ENCODE results near the gene KDM4F. TPM values are rescaled to one million over a fixed set of nuclear protein-coding genes. Genes with fewer than 3 reads are reported as not detected.
"Not testable (repeated sequence)": the region's sequence is repeated elsewhere in the genome, so short reads cannot be mapped to it uniquely, and the experiment has no call there.

Gene KDM4F
- total RNA-seq (not detected in 2 replicates), polyA plus RNA-seq (not detected in 2 replicates), polyA minus RNA-seq (not detected in 2 replicates), Bru-seq, nascent RNA (not detected), BruChase-seq, experiment 1, labeled RNA remaining after a 6-hour chase (not detected), BruChase-seq, experiment 2, labeled RNA remaining after a 2-hour chase (not detected)
- not detected in 2 replicates for polyA plus RNA-seq (2011; cell fraction: cytosol; rRNA removed)
- polyA plus RNA-seq (2011; cell fraction: nucleus; rRNA removed) = not detected in 2 replicates
- not detected in 2 replicates for polyA plus RNA-seq (2012)
- polyA minus RNA-seq (2011; cell fraction: cytosol; rRNA and poly(A)+ RNA removed) = not detected
- polyA minus RNA-seq (2011; cell fraction: nucleus; rRNA and poly(A)+ RNA removed) = not detected in 2 replicates
- long read RNA-seq = 0 reads

GRCh38 chr11:95049122-95049521 is at the start of gene KDM4F:
TSS of gene KDM4F (plus strand) at chr11:95049422.
- H3K27ac ChIP-seq (ENCODE audit: insufficient read depth, low read depth, low read length); POLR2A ChIA-PET; BruUV-seq (replicated peaks); dilution Hi-C loops (cut with MboI; ENCODE audit: extremely low pct_ligation_motif_present, low sequenced_read_pairs); H3K4me3 ChIP-seq (replicated peaks in 1 of 3; ENCODE audit: insufficient read depth in 1 of 3, low read depth in 1 of 3, low read length in 3 of 3); H3K79me2 ChIP-seq (ENCODE audit: control insufficient read depth, insufficient read depth, low read length); DNase-seq (ENCODE audit: low read depth, low spot score); H3K4me1 ChIP-seq (ENCODE audit: control insufficient read depth, extremely low read depth, insufficient read depth, low read length); intact Hi-C loops (cut with micrococcal nuclease); H2AFZ ChIP-seq (ENCODE audit: low read depth, low read length); H3K9me3 ChIP-seq (replicated peaks; ENCODE audit: control insufficient read depth, insufficient read depth, low read length); FAIRE-seq; H4K20me1 ChIP-seq (replicated peaks; ENCODE audit: control insufficient read depth, extremely low read depth, insufficient read depth, low read length); H3K9ac ChIP-seq (replicated peaks; ENCODE audit: extremely low read depth, insufficient read depth, low read length); H3K9me1 ChIP-seq (replicated peaks; ENCODE audit: control insufficient read depth, extremely low read depth, insufficient read depth, low read length); H3K4me2 ChIP-seq (ENCODE audit: insufficient read depth, low read length); H3K36me3 ChIP-seq (ENCODE audit: control insufficient read depth in 2 of 2, extremely low read depth in 1 of 2, insufficient read depth in 2 of 2, low read length in 2 of 2): not testable (repeated sequence)
- CTCF ChIA-PET = interaction anchor here (1.1 to 2.0 kb wide), 2 partner anchors 7 to 18 kb away, joined by 3 to 5 read pairs; partner anchors contain the start of gene SRSF8
- H3K27me3 ChIP-seq (ENCODE audit: control insufficient read depth in 2 of 2, insufficient read depth in 2 of 2, low read length in 2 of 2) = peaks cover 15 to 31% of the 10 kb centered on the region in 2 experiments

- Histone ChIP-seq H3K4me1 (ENCODE audit: control insufficient read depth, extremely low read depth, insufficient read depth, low read length) (peaks cover 2% of the 10 kb centered on the region), H3K27me3 (ENCODE audit: control insufficient read depth in 2 of 2, insufficient read depth in 2 of 2, low read length in 2 of 2) (no peaks in the 10 kb centered on the region), H3K36me3 (ENCODE audit: control insufficient read depth in 2 of 2, extremely low read depth in 1 of 2, insufficient read depth in 2 of 2, low read length in 2 of 2) (no peaks in the 10 kb centered on the region), H3K27ac (ENCODE audit: insufficient read depth, low read depth, low read length) (no peak overlapping the region), H2AFZ (ENCODE audit: low read depth, low read length) (no peak overlapping the region), H3K9ac (replicated peaks; ENCODE audit: extremely low read depth, insufficient read depth, low read length) (no peak overlapping the region), H3K9me3 (replicated peaks; ENCODE audit: control insufficient read depth, insufficient read depth, low read length) (no peaks in the 10 kb centered on the region), H3K79me2 (ENCODE audit: control insufficient read depth, insufficient read depth, low read length) (no peaks in the 10 kb centered on the region), H4K20me1 (replicated peaks; ENCODE audit: control insufficient read depth, extremely low read depth, insufficient read depth, low read length) (no peaks in the 10 kb centered on the region), H3K4me3 (replicated peaks in 1 of 3; ENCODE audit: insufficient read depth in 1 of 3, low read depth in 1 of 3, low read length in 3 of 3) (no peak overlapping the region), H3K4me2 (ENCODE audit: insufficient read depth, low read length) (no peak overlapping the region), H3K9me1 (replicated peaks; ENCODE audit: control insufficient read depth, extremely low read depth, insufficient read depth, low read length) (no peaks in the 10 kb centered on the region)
- DNase-seq (ENCODE audit: low read depth, low spot score) (no peak), FAIRE-seq (no peak)
- ChIA-PET POLR2A (no interaction called here), CTCF (no interaction called here)
- BruUV-seq (replicated peaks) = no TSS peak
- TF ChIP-seq POLR2A (IDR thresholded peaks at IDR 0.05; ENCODE audit: low read depth, low read length) (no peak), FOS (IDR thresholded peaks at IDR 0.05; ENCODE audit: borderline replicate concordance, insufficient read depth, low read length) (no peak), POLR2AphosphoS5 (IDR thresholded peaks at IDR 0.05; ENCODE audit: insufficient read depth, low read depth, low read length) (no peak), JUN (IDR thresholded peaks at IDR 0.05; ENCODE audit: borderline replicate concordance, insufficient read depth, insufficient read length, low read depth) (no peak), GATA2 (IDR thresholded peaks at IDR 0.05; ENCODE audit: insufficient read depth, insufficient read length, low read depth, low read length) (no peak), EZH2 (IDR thresholded peaks at IDR 0.05; ENCODE audit: borderline replicate concordance, low read depth, low read length, severe bottlenecking) (no peak), MYC (IDR thresholded peaks at IDR 0.05; ENCODE audit: low read depth, low read length) (no peak)
- TF ChIP-seq, protein P1, sequence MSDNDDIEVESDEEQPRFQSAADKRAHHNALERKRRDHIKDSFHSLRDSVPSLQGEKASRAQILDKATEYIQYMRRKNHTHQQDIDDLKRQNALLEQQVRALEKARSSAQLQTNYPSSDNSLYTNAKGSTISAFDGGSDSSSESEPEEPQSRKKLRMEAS (IDR thresholded peaks at IDR 0.05; ENCODE audit: insufficient read depth, insufficient read length) = no peak
- TF ChIP-seq, protein P2, sequence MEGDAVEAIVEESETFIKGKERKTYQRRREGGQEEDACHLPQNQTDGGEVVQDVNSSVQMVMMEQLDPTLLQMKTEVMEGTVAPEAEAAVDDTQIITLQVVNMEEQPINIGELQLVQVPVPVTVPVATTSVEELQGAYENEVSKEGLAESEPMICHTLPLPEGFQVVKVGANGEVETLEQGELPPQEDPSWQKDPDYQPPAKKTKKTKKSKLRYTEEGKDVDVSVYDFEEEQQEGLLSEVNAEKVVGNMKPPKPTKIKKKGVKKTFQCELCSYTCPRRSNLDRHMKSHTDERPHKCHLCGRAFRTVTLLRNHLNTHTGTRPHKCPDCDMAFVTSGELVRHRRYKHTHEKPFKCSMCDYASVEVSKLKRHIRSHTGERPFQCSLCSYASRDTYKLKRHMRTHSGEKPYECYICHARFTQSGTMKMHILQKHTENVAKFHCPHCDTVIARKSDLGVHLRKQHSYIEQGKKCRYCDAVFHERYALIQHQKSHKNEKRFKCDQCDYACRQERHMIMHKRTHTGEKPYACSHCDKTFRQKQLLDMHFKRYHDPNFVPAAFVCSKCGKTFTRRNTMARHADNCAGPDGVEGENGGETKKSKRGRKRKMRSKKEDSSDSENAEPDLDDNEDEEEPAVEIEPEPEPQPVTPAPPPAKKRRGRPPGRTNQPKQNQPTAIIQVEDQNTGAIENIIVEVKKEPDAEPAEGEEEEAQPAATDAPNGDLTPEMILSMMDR (IDR thresholded peaks at IDR 0.05; ENCODE audit: extremely low read depth in 1 of 2, insufficient read depth in 1 of 2, low read depth in 1 of 2, low read length in 2 of 2) = no peak
- dilution Hi-C loops (cut with MboI; ENCODE audit: extremely low pct_ligation_motif_present, low sequenced_read_pairs) (no loop called here), intact Hi-C loops (cut with micrococcal nuclease) (no loop called here)
Measured at GRCh38 chr11:95003716-95004115, 45.5 kb upstream of the KDM4F start.

All from endothelial cell of umbilical vein (primary cell).